ENCODE measurements around the gene CUEDC1. TPM values are rescaled to one million over a fixed set of nuclear protein-coding genes. Genes with fewer than 3 reads are reported as not detected.

CUEDC1 gene
- total RNA-seq, 6 experiments from 2014 or later = 34.0 to 41.0 (median 34.9) TPM

DNA sequence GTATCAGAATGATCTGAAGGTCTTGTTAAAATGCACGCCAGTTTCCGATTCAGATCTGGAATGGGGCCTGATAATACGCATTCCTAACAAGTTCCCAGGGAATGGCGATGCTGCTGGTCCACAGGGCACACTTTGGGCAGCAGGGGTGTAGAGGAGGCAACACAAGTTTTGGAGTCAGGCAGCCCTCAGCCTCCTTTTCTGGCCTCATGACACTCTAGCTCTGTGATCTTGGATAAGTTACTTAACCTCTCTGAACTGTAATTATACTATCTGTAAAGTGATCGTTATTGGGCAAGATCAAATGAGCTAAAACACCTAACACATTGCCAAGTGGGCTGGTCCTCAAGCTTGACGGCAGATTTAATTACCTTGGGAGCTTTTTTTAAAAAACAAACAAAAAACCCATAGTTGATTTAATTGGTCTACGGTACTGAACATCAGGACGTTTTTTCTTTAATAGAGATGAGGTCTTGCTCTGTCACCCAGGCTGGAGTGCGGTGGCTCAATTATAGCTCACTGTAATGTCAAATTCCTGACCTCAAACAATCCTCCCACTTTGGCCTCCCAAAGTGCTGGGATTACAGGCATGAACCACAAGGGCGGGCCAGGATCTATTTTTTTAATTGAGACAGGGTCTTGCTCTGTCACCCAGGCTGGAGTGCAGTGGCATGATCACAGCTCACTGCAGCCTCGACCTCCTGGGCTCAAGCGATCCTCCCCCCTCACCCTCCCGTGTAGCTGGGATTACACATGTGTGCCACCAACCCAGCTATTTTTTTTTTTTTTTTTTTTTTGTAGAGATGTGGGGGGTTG, 95.4 kb downstream of the CUEDC1 start:
- H3K9me3 Mint-ChIP-seq = no peaks in the 10 kb centered on the region
- H3K27ac Mint-ChIP-seq = no peak overlapping the region
- no peak for DNase-seq
- no peak for TF ChIP-seq CTCF (IDR thresholded peaks at IDR 0.05)
- peaks cover 50% of the 10 kb centered on the region for H3K4me1 Mint-ChIP-seq (ENCODE audit: low read depth)
- H3K4me3 Mint-ChIP-seq = no peak overlapping the region
- peaks cover 9% of the 10 kb centered on the region for H3K36me3 Mint-ChIP-seq (ENCODE audit: low read depth)
- peaks cover 4% of the 10 kb centered on the region for H3K27me3 Mint-ChIP-seq (ENCODE audit: insufficient read depth)

GRCh38 chr17:57858838-57859237, 96.4 kb downstream of the CUEDC1 start:
- no peak for DNase-seq
- peaks cover 5% of the 10 kb centered on the region for H3K27me3 Mint-ChIP-seq (ENCODE audit: insufficient read depth)

GRCh38 chr17:57856792-57857620, 98.2 kb downstream of the CUEDC1 start:
- Mint-ChIP-seq H3K27me3 (ENCODE audit: insufficient read depth) (peaks cover 5% of the 10 kb centered on the region), H3K4me3 (no peak overlapping the region), H3K27ac (no peak overlapping the region), H3K4me1 (ENCODE audit: low read depth) (peaks cover 44% of the 10 kb centered on the region), H3K9me3 (no peaks in the 10 kb centered on the region), H3K36me3 (ENCODE audit: low read depth) (no peaks in the 10 kb centered on the region)
- TF ChIP-seq CTCF (IDR thresholded peaks at IDR 0.05) = no peak
- no peak for DNase-seq

More at GRCh38 chr17:57858838-57859237, 96.4 kb downstream of the CUEDC1 start:
- no peak for TF ChIP-seq CTCF (IDR thresholded peaks at IDR 0.05)
- no peak overlapping the region for H3K4me3 Mint-ChIP-seq
- H3K9me3 Mint-ChIP-seq = no peaks in the 10 kb centered on the region
- peaks cover 1% of the 10 kb centered on the region; the same call in 1 of the 2 replicates for H3K36me3 Mint-ChIP-seq (ENCODE audit: low read depth)
- peaks cover 50% of the 10 kb centered on the region for H3K4me1 Mint-ChIP-seq (ENCODE audit: low read depth)
- no peak overlapping the region for H3K27ac Mint-ChIP-seq

- Mint-ChIP-seq H3K36me3 (ENCODE audit: low read depth) (no peaks in the 10 kb centered on the region), H3K9me3 (no peaks in the 10 kb centered on the region), H3K27me3 (ENCODE audit: insufficient read depth) (peaks cover 5% of the 10 kb centered on the region), H3K27ac (no peak overlapping the region), H3K4me1 (ENCODE audit: low read depth) (peaks cover 48% of the 10 kb centered on the region), H3K4me3 (no peak overlapping the region)
- no peak for DNase-seq
- TF ChIP-seq CTCF (IDR thresholded peaks at IDR 0.05) = no peak
Measured at GRCh38 chr17:57855391-57856035, 99.7 kb downstream of the CUEDC1 start.

GRCh38 chr17:57853695-57854094, 101.5 kb downstream of the CUEDC1 start:
- peaks cover 3% of the 10 kb centered on the region for H3K27me3 Mint-ChIP-seq (ENCODE audit: insufficient read depth)
- H3K9me3 Mint-ChIP-seq = no peaks in the 10 kb centered on the region
- peaks cover 43% of the 10 kb centered on the region for H3K4me1 Mint-ChIP-seq (ENCODE audit: low read depth)
- no peak overlapping the region for H3K4me3 Mint-ChIP-seq
- TF ChIP-seq CTCF (IDR thresholded peaks at IDR 0.05) = no peak
- H3K27ac Mint-ChIP-seq = peak overlapping the region; percentile 1; the same call in 1 of the 2 replicates
- DNase-seq = no peak
- H3K36me3 Mint-ChIP-seq (ENCODE audit: low read depth) = peaks cover 9% of the 10 kb centered on the region
